PC-3 (cell line): Measurements from ENCODE around the gene LHFPL2.

Source experiments
- EZH2 ChIP-seq: fragments of 300-600 bp; sonication (generic); IDR thresholded peaks from one replicate; pipeline ENCODE4 v1.6.1; 2017; ENCODE audit warnings: antibody characterized with exemption, mild to moderate bottlenecking, low read length; ENCODE audit not compliant: unreplicated experiment
- EZH2phosphoT487 ChIP-seq: fragments of 300-600 bp; sonication (generic); IDR thresholded peaks from 2 replicates; pipeline ENCODE4 v1.6.1; 2018; ENCODE audit warnings: mild to moderate bottlenecking, antibody characterized with exemption, low read length, borderline replicate concordance
- TF ChIP-seq, protein P1 (sequence below): fragments of 300-600 bp; sonication (generic); conservative IDR thresholded peaks from 2 replicates; pipeline ENCODE4 v1.5.1; 2017; ENCODE audit warnings: antibody characterized with exemption, low read depth, mild to moderate bottlenecking, low read length

- TF ChIP-seq, protein P1, sequence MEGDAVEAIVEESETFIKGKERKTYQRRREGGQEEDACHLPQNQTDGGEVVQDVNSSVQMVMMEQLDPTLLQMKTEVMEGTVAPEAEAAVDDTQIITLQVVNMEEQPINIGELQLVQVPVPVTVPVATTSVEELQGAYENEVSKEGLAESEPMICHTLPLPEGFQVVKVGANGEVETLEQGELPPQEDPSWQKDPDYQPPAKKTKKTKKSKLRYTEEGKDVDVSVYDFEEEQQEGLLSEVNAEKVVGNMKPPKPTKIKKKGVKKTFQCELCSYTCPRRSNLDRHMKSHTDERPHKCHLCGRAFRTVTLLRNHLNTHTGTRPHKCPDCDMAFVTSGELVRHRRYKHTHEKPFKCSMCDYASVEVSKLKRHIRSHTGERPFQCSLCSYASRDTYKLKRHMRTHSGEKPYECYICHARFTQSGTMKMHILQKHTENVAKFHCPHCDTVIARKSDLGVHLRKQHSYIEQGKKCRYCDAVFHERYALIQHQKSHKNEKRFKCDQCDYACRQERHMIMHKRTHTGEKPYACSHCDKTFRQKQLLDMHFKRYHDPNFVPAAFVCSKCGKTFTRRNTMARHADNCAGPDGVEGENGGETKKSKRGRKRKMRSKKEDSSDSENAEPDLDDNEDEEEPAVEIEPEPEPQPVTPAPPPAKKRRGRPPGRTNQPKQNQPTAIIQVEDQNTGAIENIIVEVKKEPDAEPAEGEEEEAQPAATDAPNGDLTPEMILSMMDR = no peak
- TF ChIP-seq EZH2 (no peak), EZH2phosphoT487 (no peak)
Observed at GRCh38 chr5:78519198-78519941, 129.2 kb downstream of the LHFPL2 start.
